GM18520 (cell line): Measurements from ENCODE around the gene HEXIM1.

Source experiments
- ATAC-seq: cut with Tn5 transposase; IDR thresholded peaks from one replicate; pipeline ENCODE4 v1.9.1; 2021; ENCODE audit not compliant: unreplicated experiment

The HEXIM1 gene

GRCh38 chr17:45148183-45149036 lies at the start of gene HEXIM1:
TSS of gene HEXIM1 (plus strand) at chr17:45148475. CDS start at chr17:45149191, 716 bp downstream.
- peak; percentile 50 for ATAC-seq

- ATAC-seq = no peak
Measured at GRCh38 chr17:45098869-45099616, 49.2 kb upstream of the HEXIM1 start.

GRCh38 chr17:45101546-45101882 lies 46.8 kb upstream of the HEXIM1 start:
- ATAC-seq = no peak

GRCh38 chr17:45101883-45102811 lies 46.1 kb upstream of the HEXIM1 start:
- no peak for ATAC-seq

- ATAC-seq = no peak
Measured at GRCh38 chr17:45102856-45103255, 45.4 kb upstream of the HEXIM1 start.

GRCh38 chr17:45103269-45103795 lies 44.9 kb upstream of the HEXIM1 start:
- ATAC-seq = no peak

GRCh38 chr17:45104029-45104428 lies 44.2 kb upstream of the HEXIM1 start:
- no peak for ATAC-seq

- no peak for ATAC-seq
Measured at GRCh38 chr17:45104497-45104896, 43.8 kb upstream of the HEXIM1 start.

GRCh38 chr17:45104907-45105624 lies 43.2 kb upstream of the HEXIM1 start:
- no peak for ATAC-seq

GRCh38 chr17:45106096-45106495 lies 42.2 kb upstream of the HEXIM1 start:
- ATAC-seq = no peak

- ATAC-seq = no peak
Measured at GRCh38 chr17:45106582-45106981, 41.7 kb upstream of the HEXIM1 start.

GRCh38 chr17:45107293-45108010 lies 40.8 kb upstream of the HEXIM1 start:
- no peak for ATAC-seq

GRCh38 chr17:45108051-45108450 lies 40.2 kb upstream of the HEXIM1 start:
- ATAC-seq = no peak

GRCh38 chr17:45108595-45109521 lies 39.4 kb upstream of the HEXIM1 start:
- ATAC-seq = no peak

GRCh38 chr17:45110676-45111611 lies 37.3 kb upstream of the HEXIM1 start:
- no peak for ATAC-seq

- no peak for ATAC-seq
Measured at GRCh38 chr17:45111850-45112249, 36.4 kb upstream of the HEXIM1 start.
